Body of pancreas (tissue), 4 donors: ENCODE data around the gene TINAGL1.

ENCODE experiments used
- CTCF ChIP-seq, 7 experiments: fragments of 450-650 bp in 4 of 7; fragments of 200-600 bp in 3 of 7; sonication (generic) in 3 of 7; IDR thresholded peaks; one replicate each; pipeline ENCODE4 v1.5.1; 2016 to 2019; ENCODE audit warnings: antibody characterized with exemption in 7 of 7
- POLR2A ChIP-seq, 3 donors: fragments of 450-650 bp; IDR thresholded peaks; one replicate each; pipeline ENCODE4 v1.6.1; 2016; ENCODE audit warnings: antibody characterized with exemption in 3 of 3, mild to moderate bottlenecking in 2 of 3

- TF ChIP-seq CTCF (IDR thresholded peaks at IDR 0.05) (no peak), POLR2A (IDR thresholded peaks at IDR 0.05) (no peak)
Measured at GRCh38 chr1:31627930-31628559, 51.7 kb downstream of the TINAGL1 start.
